Measurements from ENCODE around the gene TANC1.
"Not testable (repeated sequence)": the region's sequence is repeated elsewhere in the genome, so short reads cannot be mapped to it uniquely, and the experiment has no call there.

The TANC1 gene

DNA sequence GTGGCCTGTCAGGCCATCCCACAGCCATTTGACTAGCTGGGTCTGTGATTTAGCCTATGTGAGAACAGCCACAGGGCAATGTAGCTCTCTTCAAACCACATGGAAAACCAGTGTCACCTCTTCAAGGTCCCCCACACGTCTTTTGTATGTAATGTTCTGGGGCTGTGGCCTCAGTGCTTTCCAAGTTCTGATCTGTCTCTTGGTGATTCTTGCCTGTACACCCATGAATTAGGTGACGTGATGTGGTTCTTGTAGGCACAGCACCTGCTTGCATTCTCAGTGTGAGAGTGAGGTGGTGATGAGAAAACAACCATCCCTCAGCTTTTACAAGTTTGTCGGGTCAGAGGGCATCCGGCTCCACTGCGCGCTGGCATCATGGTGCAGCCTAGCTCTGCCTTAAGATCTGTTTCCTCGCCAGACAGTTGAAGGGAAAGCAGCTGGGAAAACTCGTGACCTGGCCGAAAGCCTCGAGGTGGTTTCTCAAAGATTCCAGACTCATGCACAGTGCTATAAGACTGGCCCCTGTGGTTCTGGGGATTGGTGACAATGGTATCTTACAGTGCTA, 125.8 kb downstream of the TANC1 start:
- DNase-seq = no peak

- no peak for DNase-seq
These were observed 127.4 kb downstream of the TANC1 start for GRCh38 chr2:159095813-159096212.

GRCh38 chr2:159096302-159096855, 127.9 kb downstream of the TANC1 start:
- not testable (repeated sequence) for DNase-seq

DNA sequence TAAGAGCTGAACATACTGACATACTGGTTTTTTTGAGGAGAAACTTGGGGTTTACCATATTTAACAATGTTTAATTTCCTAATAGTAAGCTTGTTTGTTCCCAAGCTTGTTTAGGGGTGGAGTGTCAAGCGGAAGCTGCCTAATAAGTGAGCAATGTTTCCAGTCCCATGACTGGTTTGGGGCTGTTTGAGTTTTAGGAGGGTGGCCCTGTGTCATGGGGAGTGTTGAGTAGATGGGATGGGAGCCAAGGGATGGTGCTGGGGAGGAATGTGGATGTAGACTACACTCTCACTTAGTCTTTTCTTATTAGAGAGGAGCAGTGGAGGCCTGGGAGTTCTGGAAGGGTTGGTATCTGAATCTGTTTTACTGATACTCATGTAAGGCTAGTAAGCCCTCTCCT, 128.5 kb downstream of the TANC1 start:
- no peak for DNase-seq

DNA sequence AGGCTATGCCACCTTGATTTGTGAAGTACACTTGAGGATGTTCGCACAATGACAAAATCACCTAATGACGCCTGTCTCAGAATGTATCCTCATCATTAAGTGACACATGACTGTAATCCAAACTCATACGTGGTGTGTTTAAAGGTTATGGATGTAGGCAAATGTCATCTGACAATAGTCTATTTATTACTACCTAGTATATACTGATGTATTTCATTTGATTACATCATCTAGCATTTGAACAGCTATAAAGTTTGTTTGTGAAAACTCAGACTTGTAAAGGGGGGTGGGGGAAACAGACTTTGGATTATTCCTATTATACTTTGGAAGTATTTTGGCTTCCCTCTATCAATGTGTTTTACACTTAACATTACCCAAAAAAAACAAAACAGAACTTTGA, 129.9 kb downstream of the TANC1 start:
- DNase-seq = no peak

- no peak for DNase-seq
These were observed 130.5 kb downstream of the TANC1 start for GRCh38 chr2:159098921-159099411.

- no peak for DNase-seq
These were observed 133.5 kb downstream of the TANC1 start for GRCh38 chr2:159101755-159102489.

DNA sequence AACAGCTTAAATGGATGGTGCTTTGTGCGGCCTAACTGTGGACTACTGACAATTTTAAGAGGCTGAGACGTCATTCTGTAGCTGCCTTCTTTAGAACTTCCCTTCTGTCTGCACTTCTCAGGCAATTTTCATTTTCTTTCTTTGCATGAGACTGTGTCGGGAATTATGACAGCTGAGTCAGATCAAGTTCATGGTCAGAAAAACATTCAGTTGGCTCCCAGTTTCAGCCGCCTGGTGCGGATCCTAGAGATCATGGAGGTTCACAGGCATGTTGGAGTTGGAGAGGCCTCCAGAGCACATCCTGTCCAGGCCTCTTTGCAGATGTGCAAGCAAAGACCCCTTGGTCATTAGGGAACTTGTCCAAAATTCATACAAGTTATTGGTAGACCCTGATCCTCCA, 135.0 kb downstream of the TANC1 start:
- no peak for DNase-seq

DNA sequence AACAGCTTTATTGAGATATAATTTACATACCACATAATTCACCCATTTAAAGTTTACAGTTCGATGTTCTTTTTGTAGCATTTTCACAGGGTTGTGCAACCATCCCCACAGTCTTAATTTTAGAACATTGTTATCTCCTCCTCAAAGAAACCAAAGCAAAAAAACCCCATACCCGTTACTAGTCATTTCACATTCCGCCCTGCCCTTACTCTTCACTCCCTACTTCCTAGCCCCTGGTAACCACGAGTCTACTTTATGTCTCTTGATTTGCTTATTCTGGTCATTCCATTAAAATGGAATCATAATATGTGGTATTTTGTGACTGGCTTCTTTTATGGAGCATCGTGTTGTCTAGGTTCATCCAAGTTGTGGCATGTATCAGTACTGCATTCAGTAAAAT, 137.7 kb downstream of the TANC1 start:
- no peak for DNase-seq

DNA sequence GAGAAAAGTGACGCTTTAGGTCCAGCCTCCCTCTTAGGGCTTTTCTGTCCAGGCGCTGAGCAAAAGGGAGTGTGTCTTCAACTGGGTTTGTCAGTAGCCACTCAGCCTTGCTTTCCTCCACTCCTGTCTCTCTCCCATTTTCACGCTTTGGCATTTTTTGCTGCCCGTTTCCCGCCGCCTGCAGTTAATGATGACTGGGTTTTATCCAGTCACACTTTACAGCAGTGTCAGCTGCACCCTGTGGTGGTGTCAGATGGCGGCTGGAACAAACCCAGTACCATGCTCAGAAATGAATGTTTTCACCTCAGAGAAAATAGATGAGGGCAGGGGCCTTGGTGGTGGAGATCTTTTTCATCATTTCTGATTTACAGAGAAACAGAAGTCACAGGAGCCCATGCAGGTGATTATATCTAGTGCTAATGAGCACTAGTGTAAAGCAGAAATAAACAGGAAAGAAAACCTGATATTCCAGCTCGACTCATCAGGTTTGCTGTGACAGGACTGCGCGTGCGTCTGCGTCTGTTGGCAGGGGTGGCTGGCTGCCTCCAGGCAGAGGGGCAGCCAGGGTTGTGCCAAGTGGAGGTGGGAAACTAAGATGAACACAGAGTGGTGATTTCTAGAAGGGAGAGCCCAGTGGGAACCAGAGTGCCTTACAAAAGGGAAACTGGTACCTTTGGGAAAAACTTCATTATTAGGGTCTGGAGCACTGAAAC, 139.9 kb downstream of the TANC1 start:
- peak; percentile 31 for DNase-seq

- DNase-seq = no peak
These were observed 141.1 kb downstream of the TANC1 start for GRCh38 chr2:159109517-159109916.

GRCh38 chr2:159110784-159111183, 142.3 kb downstream of the TANC1 start:
- no peak for DNase-seq

- DNase-seq = no peak
These were observed 143.0 kb downstream of the TANC1 start for GRCh38 chr2:159111346-159111927.

GRCh38 chr2:159114835-159115234, 146.4 kb downstream of the TANC1 start:
- DNase-seq = no peak

- no peak for DNase-seq
These were observed 148.5 kb downstream of the TANC1 start for GRCh38 chr2:159116922-159117321.

GRCh38 chr2:159117658-159118057, 149.2 kb downstream of the TANC1 start:
- DNase-seq = no peak

DNA sequence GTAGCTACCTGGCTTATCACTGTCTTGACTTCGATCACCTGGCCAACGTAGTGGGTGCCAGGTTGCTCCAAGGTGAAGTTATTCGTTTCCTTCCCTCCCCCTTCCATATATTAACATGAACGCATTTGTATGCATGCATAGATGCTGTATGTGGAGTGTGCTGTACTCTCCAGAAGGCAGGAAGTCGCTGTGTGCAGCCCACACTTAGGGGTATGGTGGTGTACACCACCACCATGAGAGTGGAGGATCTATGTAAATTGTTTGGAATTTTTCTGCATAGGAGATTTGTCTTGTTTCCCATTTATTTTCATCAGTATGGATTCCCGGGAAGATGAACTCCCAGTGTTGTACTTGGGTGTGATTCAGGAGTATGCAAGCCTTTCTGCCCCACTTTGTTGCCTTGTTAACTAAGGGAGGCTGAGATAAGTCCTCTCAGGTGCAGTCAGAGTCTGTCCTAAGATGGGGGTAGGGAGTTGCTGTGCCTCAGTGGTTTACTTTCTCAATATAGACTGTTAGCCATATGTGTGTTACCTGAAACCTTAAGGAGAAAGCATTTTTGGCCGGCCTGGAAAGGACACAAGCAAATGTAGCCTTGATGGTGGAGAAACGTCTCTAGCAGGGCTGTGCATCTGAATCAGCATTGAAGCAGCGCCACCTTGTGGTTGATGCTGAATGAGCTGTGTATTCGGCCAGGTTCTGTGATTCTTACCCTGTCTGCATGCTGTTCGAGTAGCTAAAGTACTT, 149.8 kb downstream of the TANC1 start:
- DNase-seq = peak; percentile 84

DNA sequence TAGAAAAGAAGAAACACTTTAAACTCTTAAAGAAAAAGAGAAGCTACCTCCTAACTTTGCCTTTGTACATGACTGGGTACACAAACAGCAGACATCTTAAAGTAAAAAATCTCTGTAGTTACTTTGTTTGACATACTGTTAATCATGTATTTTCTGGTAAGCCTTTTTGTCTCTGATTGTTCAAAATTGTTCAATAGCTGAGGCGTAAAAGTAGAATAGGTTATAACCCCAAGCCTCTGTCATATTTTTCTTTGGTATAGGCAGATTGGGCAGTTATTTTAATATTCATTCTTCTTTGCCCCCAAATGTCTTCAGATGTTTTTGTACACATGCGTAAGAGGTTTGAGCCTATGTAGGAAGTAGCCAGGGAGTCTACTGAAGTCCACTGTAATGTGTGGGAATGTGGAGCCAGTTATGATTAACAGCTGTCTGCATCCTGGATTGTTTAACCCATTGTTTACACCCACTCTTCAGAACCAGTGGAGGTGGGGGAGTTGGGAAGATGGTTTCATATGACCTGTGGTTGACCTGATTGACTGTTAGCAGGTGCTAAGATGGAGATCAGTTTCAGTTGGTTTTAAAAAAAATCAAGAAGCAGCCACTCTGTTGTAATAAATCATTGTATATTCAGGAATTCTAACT, 150.5 kb downstream of the TANC1 start:
- no peak for DNase-seq

DNA sequence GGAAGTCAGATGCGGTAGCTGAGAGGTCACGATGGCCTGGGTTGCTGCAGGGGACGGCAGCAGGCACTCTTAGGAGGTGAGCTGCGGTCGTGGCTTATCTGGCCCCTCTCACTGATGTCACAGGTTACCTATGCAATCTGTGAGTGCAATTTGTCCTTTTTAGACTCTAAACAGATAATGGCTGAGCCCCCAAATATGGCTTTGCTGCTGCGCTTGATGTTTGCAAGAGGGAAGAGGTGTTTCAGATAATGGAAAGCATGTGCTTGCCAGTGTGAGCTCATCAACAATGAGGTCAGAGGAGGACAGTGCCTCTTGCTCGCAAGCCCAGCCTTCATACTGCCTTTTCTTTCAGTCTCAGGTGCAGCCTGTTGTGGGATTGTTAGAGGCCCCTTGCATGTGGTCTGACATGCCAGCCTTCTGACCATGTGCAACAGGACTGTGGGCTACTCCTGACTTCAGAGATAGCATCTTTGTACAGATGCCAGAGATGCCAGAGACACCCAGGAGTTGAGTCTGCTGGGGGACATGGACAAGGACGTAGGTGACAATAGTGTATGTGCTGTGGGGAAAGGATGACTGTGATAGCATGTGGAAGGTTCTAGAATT, 151.3 kb downstream of the TANC1 start:
- DNase-seq = no peak

GRCh38 chr2:159123786-159124185, 155.3 kb downstream of the TANC1 start:
- DNase-seq = no peak

- DNase-seq = no peak
These were observed 156.0 kb downstream of the TANC1 start for GRCh38 chr2:159124441-159124911.
